HepG2 (cell line): Measurements from ENCODE around the gene MACROD2. TPM values are rescaled to one million over a fixed set of nuclear protein-coding genes. Genes with fewer than 3 reads are reported as not detected.

Source experiments
- CEBPB ChIP-seq: IDR thresholded peaks from 2 replicates; pipeline ENCODE4 v1.6.1; 2011; ENCODE audit warnings: low read depth, low read length, improper control_type of control experiment, borderline replicate concordance
- EHMT2 ChIP-seq: fragments of 200-600 bp; sonication (generic); IDR thresholded peaks from 2 replicates; pipeline ENCODE4 v1.7.0; 2017; ENCODE audit warnings: antibody characterized with exemption, low read depth, low read length, borderline replicate concordance
- FOXJ3 ChIP-seq: sonication (generic); formaldehyde crosslinking; IDR thresholded peaks from 2 replicates; pipeline ENCODE4 v1.4.0; 2020; ENCODE audit warnings: missing genetic modification reagents, mild to moderate bottlenecking, borderline replicate concordance
- NFIB ChIP-seq: sonication (generic); formaldehyde crosslinking; IDR thresholded peaks from 2 replicates; pipeline ENCODE4 v1.9.0; 2021; ENCODE audit warnings: missing genetic modification reagents, mild to moderate bottlenecking, borderline replicate concordance
- POLR2AphosphoS2 ChIP-seq: IDR thresholded peaks from 2 replicates; pipeline ENCODE4 v1.6.1; 2011; ENCODE audit warnings: low read depth, low read length, improper control_type of control experiment
- SMC3 ChIP-seq: IDR thresholded peaks from 2 replicates; pipeline ENCODE4 v1.6.1; 2011; ENCODE audit warnings: low read length, improper control_type of control experiment
- polyA plus RNA-seq, 8 experiments: library from polyadenylated mRNA; depleted of rRNA in 3 of 8; stranded (reverse) in 7 of 8; unstranded in 1 of 8; fragments of >200 nt; fragmentation: Illumina TruSeq in 4 of 8; extraction: Trizol in 4 of 8; gene quantifications; 2 replicates each; pipeline versions ENCODE4 v1.2.1 to v1.2.3, GENCODE V29; 2011 to 2016; ENCODE audit warnings: low read depth in 4 of 8, missing spikeins in 1 of 8, mixed read lengths in 1 of 8; ENCODE audit not compliant: insufficient read depth in 1 of 8
- total RNA-seq, 5 experiments: library from RNA; depleted of rRNA; stranded (reverse); fragments of >200 nt; fragmentation: Illumina TruSeq; extraction: Trizol; gene quantifications; 2 replicates each; pipeline ENCODE4 v1.2.3, GENCODE V29; 2016; ENCODE audit warnings: low read depth in 1 of 5
- TF ChIP-seq, protein P1 (sequence below): sonication (generic); formaldehyde crosslinking; IDR thresholded peaks from 2 replicates; pipeline ENCODE4 v1.8.0; 2022; ENCODE audit warnings: mild to moderate bottlenecking, missing genetic modification reagents, moderate library complexity
- TF ChIP-seq, protein P2 (sequence below): sonication (generic); formaldehyde crosslinking; IDR thresholded peaks from one replicate; pipeline ENCODE4 v1.5.1; 2020; ENCODE audit warnings: mild to moderate bottlenecking, missing genetic modification reagents; ENCODE audit errors: not compliant biosample characterization
- TF ChIP-seq, protein P3 (sequence below): sonication (generic); formaldehyde crosslinking; IDR thresholded peaks from 2 replicates; pipeline ENCODE4 v1.8.1; 2023; ENCODE audit warnings: missing genetic modification reagents, inconsistent platforms, borderline replicate concordance
- TF ChIP-seq, protein P4 (sequence below), 2 experiments: sonication (generic) in 1 of 2; formaldehyde crosslinking in 1 of 2; IDR thresholded peaks; 2 replicates each; pipeline versions ENCODE4 v1.4.0 to v1.6.1; 2018 to 2020; ENCODE audit warnings: missing genetic modification reagents in 2 of 2, borderline replicate concordance in 1 of 2, low read depth in 1 of 2, mild to moderate bottlenecking in 1 of 2, missing biosample characterization in 1 of 2

The MACROD2 gene
- total and polyA plus RNA-seq, 2 of the 13 experiments (the other 11 are each of a cell fraction or from before 2014, with no cell fraction given) = 0.13 to 0.51 TPM

DNA sequence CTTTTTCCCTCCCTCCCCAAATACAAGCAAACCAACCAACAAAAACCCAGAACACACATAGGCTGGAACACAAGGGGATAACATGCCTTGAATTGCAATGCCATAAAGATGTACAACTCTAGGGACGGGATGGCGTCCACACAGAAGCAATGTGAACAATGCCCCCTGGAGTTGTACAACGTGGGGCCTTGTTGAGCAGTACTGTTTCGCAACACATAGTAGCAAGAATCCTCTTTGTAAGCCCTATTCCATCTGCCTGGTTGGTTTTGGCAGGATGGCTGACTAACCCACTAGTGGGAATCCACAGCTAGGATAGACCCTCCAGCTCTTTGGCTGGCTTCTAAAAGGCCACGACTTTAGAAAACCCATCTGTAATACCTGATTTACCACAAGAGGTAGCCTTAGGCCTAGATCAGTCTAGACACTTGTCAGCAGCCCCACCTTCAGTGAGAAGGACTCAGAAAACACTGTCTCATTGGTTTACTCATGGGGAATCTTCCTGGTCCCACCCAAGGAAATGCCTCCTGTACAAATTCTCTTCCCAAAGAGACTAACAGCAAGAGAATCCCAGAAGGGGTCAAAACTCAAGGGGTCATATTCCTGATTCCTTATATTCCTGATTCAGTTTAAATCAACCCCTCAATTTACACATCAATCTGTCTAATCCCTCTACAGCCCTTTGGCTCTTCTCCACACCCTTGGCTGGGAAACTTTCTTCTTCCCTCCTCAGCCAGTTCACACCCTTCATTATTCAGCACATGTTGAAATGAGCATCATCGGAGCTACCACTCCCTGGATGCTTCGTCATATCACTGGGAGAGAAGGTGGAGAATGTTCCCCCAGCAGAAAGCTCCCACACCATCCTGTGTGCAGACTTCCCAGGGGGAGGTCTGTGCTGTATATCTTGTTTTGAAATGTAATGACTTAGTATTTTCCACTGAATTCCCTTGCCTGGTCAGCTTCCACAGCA lies 964.5 kb downstream of the MACROD2 start (continued):
- TF ChIP-seq, protein P1, sequence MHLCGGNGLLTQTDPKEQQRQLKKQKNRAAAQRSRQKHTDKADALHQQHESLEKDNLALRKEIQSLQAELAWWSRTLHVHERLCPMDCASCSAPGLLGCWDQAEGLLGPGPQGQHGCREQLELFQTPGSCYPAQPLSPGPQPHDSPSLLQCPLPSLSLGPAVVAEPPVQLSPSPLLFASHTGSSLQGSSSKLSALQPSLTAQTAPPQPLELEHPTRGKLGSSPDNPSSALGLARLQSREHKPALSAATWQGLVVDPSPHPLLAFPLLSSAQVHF (CRISPR knock-in tag) = no peak
- TF ChIP-seq, protein P2, sequence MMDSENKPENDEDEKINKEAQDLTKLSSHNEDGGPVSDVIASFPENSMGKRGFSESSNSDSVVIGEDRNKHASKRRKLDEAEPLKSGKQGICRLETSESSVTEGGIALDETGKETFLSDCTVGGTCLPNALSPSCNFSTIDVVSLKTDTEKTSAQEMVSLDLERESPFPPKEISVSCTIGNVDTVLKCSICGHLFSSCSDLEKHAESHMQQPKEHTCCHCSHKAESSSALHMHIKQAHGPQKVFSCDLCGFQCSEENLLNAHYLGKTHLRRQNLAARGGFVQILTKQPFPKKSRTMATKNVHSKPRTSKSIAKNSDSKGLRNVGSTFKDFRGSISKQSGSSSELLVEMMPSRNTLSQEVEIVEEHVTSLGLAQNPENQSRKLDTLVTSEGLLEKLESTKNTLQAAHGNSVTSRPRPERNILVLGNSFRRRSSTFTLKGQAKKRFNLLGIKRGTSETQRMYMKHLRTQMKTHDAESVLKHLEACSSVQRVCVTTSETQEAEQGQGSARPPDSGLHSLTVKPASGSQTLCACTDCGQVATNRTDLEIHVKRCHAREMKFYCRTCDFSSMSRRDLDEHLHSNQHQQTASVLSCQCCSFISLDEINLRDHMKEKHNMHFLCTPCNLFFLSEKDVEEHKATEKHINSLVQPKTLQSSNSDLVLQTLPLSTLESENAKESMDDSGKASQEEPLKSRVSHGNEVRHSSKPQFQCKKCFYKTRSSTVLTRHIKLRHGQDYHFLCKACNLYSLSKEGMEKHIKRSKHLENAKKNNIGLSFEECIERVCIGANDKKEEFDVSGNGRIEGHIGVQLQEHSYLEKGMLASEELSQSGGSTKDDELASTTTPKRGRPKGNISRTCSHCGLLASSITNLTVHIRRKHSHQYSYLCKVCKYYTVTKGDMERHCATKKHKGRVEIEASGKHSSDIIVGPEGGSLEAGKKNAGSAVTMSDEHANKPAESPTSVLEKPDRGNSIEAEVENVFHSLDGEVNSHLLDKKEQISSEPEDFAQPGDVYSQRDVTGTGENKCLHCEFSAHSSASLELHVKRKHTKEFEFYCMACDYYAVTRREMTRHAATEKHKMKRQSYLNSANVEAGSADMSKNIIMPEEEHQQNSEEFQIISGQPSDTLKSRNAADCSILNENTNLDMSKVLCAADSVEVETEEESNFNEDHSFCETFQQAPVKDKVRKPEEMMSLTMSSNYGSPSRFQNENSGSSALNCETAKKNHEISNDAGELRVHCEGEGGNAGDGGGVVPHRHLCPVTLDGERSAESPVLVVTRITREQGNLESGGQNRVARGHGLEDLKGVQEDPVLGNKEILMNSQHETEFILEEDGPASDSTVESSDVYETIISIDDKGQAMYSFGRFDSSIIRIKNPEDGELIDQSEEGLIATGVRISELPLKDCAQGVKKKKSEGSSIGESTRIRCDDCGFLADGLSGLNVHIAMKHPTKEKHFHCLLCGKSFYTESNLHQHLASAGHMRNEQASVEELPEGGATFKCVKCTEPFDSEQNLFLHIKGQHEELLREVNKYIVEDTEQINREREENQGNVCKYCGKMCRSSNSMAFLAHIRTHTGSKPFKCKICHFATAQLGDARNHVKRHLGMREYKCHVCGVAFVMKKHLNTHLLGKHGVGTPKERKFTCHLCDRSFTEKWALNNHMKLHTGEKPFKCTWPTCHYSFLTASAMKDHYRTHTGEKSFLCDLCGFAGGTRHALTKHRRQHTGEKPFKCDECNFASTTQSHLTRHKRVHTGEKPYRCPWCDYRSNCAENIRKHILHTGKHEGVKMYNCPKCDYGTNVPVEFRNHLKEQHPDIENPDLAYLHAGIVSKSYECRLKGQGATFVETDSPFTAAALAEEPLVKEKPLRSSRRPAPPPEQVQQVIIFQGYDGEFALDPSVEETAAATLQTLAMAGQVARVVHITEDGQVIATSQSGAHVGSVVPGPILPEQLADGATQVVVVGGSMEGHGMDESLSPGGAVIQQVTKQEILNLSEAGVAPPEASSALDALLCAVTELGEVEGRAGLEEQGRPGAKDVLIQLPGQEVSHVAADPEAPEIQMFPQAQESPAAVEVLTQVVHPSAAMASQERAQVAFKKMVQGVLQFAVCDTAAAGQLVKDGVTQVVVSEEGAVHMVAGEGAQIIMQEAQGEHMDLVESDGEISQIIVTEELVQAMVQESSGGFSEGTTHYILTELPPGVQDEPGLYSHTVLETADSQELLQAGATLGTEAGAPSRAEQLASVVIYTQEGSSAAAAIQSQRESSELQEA (CRISPR knock-in tag) = no peak
- TF ChIP-seq FOXJ3 (CRISPR knock-in tag) (no peak), NFIB (CRISPR knock-in tag) (no peak), POLR2AphosphoS2 (no peak), SMC3 (peak; percentile 34), EHMT2 (no peak), CEBPB (peak; percentile 98)
- TF ChIP-seq, protein P3, sequence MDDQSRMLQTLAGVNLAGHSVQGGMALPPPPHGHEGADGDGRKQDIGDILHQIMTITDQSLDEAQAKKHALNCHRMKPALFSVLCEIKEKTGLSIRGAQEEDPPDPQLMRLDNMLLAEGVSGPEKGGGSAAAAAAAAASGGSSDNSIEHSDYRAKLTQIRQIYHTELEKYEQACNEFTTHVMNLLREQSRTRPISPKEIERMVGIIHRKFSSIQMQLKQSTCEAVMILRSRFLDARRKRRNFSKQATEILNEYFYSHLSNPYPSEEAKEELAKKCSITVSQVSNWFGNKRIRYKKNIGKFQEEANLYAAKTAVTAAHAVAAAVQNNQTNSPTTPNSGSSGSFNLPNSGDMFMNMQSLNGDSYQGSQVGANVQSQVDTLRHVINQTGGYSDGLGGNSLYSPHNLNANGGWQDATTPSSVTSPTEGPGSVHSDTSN = no peak
- TF ChIP-seq, protein P4, sequence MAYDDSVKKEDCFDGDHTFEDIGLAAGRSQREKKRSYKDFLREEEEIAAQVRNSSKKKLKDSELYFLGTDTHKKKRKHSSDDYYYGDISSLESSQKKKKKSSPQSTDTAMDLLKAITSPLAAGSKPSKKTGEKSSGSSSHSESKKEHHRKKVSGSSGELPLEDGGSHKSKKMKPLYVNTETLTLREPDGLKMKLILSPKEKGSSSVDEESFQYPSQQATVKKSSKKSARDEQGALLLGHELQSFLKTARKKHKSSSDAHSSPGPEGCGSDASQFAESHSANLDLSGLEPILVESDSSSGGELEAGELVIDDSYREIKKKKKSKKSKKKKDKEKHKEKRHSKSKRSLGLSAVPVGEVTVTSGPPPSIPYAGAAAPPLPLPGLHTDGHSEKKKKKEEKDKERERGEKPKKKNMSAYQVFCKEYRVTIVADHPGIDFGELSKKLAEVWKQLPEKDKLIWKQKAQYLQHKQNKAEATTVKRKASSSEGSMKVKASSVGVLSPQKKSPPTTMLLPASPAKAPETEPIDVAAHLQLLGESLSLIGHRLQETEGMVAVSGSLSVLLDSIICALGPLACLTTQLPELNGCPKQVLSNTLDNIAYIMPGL (CRISPR knock-in tag; IDR thresholded peaks at IDR 0.05; ENCODE audit: borderline replicate concordance in 1 of 2, low read depth in 1 of 2) = peak in 1 of 2 experiments; percentile 36; a peak in 1 of 4 replicates
